ENCODE data around the gene DDX19B.
A peak's percentile ranks its signal among the peaks of the same experiment; 100 is the strongest.
"Not testable (repeated sequence)": the region's sequence is repeated elsewhere in the genome, so short reads cannot be mapped to it uniquely, and the experiment has no call there.

Gene DDX19B

DNA sequence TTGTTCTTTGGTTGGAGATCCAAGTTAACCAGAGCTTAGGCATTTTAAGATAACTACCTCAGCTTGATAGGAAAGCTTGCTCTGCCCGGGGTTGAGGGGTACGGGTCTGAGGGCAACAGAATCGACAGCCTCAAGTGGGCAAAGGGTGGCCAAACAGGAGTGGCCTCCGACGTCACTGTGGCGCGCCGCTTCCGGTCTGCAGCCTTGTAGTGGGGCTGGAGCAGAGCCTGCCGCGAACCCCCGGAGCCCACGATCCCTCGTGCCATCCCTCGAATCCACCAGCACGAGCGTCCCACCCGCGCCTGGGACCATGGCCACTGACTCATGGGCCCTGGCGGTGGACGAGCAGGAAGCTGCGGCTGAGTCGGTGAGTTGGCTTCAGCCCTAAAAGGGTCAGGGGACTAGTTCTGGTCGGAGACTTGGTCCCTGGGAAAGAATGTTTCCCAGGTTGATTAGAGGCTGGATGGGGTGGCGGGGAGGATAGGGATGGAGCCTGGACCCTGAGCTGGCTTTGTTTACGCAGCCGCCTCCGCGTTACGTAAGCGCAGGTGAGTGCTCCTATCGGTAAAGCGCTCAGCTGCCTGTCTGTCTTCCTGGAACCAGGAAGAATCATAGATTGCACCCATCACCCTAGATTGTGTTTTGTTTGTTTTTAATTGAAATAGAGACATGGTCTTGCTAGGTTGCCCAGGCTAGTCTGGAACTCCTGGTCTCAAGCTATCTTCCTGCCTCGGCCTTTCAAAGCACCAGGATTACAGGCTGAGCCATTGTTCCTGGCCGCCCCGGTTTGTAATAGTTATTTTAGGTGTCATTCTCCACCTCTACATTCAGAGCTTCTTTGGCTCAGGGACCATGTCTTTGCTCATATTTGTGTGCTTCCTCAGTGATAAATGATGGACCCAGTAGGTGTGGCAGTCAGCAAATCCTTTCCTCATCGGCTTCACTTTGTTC is at the start of gene DDX19B:
Gene DDX19B, plus strand, starts transcription at position 199 of the 951 bp plus-strand sequence. Its CDS starts 112 bp downstream, at position 311.
- peak; percentile 54 for DNase-seq

DNA sequence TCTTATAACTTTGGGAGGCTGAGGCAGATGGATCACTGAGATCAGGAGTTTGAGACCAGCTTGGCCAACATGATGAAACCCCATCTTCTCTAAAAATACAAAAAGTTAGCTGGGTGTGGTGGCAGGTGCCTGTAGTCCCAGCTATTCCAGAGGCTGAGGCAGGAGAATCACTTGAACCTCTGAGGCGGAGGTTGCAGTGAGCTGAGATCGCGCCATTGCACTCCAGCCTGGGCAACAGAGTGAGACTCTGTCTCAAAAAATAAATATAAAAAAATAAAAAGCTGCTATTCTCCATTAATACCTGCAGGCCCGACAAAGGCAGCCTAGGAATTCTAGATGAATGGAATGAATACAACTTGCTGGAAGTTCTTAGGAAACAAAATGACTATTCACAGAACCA is 49.3 kb upstream of the DDX19B start:
- DNase-seq = not testable (repeated sequence)

DNA sequence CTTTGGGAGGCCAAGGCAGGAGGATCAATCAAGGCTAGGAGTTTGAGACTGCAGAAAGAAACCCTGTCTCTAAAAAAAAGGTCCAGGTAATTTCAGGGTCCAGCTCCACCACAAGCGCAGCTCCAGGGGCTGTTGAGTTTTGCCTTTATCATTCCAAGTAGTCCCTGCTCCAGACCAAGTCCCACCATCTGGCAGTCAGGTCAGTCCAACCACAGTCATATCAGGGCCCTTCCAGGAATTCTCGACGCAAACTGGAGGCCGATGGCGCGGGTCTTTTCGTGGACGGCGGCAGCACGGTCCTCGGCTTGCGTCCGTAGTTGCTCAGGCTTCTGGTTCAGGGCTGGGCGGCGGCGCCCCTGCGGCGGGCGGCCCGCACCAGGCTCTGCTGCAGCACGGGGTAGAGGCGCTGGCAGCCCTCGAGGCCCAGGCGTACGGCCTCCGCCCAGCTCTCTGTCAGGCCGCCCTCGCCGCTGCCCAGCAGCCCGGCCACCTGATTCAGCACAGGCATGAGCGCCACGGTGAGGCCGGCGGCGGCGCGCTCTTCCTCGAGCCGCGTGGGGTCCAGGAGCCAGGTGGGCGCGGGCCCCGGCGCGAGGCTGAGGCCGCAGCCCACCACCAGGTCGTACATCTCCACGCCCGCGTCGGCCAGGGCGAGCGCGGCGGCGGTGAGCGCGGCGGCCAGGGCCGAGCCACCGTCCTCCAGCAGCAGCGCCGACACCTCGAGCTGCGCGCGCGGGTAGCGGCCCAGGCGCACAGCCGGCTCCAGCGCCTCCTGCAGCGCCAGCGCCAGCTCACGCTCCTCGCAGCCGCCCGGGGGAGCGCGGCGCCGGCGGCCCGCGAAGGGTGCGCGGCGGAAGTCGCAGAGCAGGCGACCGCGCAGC is 48.0 kb upstream of the DDX19B start:
- DNase-seq = peak; percentile 47

DNA sequence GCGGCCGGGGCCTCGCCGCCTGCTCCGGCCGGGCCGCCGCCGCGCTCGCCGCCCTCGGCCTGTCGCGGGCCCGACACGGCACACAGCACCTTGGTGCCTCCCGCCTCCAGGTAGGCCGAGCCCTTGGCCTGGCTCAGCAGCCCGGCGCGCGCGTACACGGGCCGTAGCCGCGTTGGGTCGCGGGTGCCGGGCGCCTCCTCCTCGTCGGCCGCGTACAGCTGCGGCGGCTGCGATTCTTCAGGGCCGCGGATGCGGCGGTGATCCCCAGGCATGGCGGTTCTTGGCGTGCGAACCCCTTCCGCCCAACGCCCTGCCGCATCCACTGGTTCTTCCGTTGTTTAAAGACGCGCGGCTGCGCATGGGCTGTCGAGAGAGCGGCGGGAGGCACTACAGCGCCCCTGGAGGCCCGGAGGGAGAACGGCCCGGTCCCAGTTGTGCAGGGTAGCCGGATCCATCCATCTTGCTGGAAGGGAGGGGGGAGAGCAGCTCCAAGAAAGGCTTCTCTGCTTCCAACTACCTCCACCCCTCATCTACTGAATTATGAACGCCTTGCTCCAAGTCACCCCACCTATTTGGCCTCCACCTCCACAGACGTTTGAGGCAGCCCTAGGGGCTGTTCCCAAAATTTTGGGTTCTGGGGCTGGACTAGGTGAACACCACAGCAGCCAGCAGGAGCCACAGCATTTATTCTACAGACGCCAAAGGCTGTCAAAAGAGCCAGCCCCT is 47.2 kb upstream of the DDX19B start, which contains the start of gene EXOSC6:
Gene EXOSC6, minus strand, starts transcription at position 312 of the 726 bp plus-strand sequence. Its CDS starts 40 bp downstream, at position 272.
- DNase-seq = peak; percentile 92

DNA sequence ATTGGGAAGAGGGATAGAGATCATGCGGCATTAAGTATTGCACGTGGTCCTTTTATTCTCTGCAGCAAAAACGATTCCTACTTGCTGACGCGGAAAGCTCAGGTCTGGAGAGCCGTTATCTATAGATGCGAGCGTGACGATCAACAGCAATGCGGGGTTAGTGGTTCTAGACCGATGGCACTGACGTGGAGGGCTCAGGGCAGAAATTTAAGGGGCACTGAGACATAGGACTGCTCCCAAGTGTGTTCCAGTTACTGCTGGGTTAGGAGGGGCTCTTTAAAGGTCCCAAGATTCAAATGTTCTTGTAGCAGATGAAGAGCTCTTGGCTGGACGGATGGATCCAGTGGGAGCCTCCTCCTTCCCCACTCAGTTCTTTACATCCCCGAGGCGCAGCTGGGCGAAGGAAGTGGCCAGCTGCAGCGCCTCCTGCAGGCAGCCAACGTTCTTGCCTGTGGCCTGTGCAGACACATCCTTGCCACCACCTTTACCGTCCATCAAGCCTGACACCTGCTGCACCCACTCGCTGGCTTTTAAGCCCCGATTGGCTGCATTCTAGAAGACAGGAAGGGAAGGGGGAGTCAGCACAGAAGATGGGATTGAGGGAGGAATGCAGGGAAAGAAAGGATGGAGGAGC is 46.5 kb upstream of the DDX19B start:
- peak; percentile 28 for DNase-seq

DNA sequence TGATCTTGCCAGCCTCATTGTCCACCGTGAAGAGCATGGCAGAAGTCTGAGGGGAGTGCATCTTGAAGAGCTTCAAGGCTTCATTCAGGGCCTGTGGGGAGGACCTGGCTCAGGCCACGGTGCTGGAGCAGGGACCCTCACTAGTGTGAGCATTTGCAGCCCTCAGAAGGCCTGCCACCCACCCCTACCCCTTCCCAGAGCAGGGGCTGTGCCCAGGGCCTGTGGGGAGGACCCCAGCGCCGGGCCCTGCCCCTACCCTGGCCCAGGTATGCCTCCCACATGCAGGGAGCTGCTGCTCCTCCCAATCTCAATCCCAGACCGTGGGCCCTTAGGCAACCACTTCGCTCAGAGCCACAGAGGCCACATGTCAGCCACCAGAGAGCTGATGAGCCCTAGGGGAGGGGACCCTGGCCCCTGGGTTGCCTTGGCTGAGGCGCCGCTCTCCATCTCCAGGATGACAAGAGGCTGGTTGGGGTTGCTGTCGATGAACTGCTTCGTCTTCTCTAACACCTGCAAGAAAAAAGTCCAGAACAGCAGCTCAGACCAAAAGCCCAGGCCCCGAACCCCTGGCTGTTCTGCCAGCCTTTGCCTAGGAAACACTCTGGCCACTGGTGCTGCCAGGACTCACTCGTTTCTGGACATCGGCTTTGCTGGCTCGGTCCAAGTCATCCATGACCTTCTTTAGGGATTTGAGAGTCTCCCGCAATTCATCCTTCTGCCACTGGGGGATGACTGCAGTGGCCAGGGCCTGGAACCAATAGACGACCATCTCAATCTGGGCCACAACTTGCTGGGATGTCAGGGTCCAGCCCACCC is 45.5 kb upstream of the DDX19B start:
- DNase-seq = peak; percentile 32

DNA sequence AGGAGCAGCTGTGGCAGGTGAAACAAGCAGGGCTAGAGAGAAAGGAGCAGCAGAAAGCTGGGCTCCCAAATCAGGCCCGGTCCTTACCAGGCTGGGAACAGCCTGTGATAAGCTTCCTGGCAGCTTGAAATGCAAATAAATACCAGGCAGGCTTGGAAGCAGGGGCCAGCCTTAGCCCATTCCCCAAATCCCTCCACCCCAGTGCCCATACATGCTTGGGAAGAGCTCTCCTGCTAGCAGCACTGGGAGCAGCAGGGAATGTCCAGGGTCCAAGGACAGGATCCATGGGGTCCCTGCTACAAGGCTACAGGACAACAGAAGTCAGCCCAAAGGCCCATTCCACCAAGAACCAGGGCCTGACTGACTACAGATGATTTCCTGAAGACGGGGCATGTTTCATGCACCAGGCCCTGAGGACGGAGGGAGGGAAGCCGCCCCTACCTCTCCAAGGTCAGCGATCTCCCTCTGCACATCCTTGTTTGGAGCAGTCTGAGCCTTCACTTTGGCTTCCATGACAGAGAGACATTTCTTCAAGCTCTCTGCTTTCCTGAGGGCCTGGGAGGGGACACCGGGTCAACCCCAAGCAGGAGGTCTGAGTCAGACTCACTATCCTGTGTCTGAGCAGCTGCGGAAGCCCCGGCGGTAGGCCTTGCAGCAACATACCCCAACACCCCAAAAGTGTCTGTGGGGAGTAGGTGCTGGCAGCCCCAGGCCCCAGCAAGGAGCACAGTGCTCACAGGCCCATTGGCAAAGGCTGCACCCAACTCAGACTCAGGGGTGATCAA is 44.6 kb upstream of the DDX19B start:
- no peak for DNase-seq

DNA sequence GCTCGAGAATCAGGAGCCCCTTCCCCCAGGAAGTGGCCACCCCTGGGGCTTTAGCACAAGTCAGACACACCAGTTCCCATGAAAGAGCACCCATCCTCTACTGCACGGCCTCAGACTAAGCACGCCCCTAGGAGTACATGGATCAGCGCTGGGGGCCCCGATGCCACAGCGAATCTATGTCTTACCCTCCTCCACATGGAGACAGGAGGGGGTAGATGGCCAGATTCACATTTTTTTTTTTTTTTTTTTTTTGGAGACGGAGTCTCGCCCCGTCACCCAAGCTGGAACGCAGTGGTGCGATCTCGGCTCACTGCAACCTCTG is 44.1 kb upstream of the DDX19B start:
- DNase-seq = no peak

DNA sequence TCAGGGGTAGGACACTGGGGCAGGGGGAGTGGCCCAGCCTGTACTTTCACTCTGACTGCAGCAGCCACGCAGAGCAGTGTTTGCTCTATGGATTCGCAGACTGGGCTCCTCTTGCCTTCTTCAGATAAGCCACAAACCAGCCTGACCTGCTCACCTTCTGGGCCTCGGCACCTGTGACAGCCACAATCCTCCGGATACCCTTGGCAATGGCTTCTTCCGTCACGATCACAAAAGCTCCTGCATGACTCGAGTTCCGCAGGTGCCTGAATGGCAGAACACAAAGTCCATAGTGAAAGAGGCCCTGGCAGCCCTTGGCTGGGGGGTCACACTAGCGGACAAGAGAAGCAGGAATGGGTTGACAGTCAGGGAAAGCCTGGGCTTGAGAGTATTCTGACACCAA is 43.4 kb upstream of the DDX19B start:
- no peak for DNase-seq

DNA sequence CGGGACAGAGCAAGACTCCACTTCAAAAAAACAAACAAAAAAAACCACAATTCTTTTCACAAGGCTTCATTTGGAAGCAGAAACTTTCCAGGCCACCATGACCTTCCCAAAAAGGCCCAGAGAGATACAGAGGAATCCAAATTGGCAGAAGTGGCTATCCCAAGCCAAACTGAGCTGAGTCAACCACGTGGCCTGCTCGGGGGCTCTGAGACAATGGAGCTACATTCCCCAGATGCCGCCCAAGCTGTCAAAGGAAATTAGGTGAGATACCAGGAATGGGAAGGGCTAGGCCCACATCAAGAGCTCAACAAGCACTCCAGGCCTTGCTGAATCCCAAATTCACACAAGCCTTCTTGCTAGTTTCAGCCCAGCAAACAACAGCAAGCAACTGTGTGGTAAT is 41.6 kb upstream of the DDX19B start:
- DNase-seq = no peak

DNA sequence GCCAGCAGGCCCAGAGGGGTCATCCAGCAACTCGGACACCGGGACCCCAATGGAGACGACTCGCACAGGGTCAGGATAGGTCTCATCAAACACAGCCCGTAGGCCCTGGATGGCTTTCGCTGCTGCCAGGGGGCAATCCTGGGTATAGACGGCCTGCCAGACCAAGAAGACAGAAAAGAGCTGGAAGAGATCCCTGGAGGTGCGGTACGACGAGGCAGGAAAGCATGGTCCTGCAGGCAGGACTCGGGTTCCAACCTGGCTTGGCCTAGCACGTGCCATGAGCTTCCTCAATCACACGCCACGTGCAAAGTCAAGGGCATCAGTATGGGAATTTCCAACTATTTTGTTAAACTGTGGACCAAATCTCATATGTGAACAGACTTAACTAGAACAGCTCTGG is 40.9 kb upstream of the DDX19B start:
- DNase-seq = no peak

DNA sequence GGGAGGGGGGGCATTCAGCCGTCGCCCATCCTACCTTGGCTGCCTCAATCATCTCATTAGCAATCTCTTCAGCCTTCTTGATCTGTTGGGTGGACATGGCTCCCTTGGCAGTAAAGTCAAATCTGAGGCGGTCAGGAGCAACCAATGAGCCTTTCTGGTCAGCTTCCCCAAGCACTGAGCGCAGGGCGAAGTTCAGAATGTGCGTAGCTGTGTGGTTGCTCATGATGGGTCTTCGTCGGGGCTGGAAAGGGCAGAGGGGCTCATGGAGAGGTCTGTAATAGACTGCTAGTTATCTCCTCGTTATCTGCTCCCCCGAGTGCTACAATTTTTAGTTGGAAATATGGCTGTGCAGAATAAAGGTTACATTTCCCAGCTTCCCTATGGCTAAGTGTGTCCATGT is 40.0 kb upstream of the DDX19B start:
- DNase-seq = no peak

DNA sequence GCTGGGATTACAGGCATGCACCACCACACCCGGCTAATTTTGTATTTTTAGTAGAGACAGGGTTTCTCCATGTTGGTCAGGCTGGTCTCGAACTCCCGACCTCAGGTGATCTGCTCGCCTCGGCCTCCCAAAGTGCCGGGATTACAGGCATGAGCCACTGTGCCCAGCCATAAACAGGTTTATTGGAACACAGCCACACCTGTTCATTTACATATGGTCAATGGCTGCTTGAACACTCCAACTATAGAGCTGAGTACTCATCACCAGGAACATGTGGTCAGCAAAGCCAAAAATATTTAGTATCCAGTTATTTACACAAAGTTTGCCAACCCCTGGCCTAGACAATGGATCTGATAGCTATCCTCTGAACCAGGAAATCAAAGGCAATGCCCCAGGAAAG is 39.1 kb upstream of the DDX19B start:
- not testable (repeated sequence) for DNase-seq

DNA sequence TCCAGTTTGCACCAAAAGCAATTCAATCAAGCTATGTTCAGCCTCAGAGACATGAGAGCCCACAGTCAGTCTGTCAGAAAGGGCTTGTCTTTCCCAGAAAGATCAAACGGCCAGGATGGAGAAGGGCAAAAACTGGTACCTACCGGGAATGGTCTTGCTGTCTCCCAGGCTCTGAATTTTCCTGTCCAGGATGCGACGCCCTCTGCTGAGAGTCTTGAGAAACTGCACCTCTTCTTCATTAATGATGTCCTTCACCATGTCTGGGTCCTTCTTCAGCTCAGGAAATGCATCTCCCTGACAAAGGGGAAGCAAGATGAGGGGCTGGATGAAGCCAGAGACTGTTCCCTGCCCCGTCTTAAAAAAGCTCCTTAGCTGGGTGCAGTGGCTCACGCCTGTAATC is 31.5 kb upstream of the DDX19B start:
- DNase-seq = no peak

DNA sequence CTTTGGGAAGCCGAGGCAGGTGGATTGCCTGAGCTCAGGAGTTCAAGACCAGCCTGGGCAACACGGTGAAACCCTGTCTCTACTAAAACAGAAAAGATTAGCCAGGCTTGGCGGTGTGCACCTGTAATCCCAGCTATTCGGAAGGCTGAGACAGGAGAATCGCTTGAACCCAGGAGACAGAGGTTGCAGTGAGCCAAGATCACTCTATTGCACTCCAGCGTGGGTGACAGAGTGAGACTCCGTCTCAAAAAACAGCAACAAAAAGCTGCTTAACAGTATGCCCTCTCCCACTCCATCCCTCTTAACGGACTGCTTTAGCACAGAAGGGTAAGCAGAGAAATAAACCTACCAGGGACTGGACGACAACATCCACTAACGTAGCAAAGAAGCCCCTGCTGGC is 31.1 kb upstream of the DDX19B start:
- not testable (repeated sequence) for DNase-seq

DNA sequence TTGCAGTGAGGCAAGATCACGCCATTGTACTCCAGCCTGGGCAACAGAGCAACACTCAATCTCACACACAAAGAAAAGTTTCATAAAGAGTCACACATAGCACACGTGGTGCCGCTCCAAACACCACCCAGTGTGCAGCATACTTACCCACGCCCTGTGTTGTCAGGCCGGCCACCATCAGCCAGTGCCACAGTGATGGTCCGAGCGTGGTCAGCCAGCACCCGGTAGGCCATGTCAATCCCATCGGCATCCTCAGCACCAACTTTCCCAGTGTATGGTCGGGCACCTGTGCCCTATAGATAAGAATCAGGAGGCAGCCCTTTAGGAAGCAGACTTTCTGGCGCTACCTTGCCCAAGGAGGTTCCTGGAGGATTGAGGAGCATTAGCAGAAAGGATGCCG is 29.5 kb upstream of the DDX19B start:
- no peak for DNase-seq

DNA sequence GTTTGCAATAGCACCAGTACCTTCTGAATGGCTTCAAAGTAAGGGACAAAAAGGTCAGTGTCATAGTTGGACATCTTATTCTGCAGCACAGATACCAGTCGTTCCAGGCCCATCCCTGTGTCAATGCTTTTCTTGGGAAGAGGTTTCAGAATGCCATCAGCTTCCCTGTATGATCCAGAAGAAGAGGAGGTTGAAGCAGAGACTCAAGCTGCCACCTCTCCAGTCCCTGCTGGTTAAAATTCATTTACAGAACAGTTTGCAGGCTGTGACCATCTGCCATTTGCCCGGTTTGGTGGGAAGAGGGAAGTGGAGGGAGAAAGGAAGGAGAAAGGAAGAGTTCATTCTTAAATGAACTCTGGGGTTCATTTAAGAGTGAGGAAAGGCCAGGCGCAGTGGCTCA is 28.8 kb upstream of the DDX19B start:
- DNase-seq = no peak

DNA sequence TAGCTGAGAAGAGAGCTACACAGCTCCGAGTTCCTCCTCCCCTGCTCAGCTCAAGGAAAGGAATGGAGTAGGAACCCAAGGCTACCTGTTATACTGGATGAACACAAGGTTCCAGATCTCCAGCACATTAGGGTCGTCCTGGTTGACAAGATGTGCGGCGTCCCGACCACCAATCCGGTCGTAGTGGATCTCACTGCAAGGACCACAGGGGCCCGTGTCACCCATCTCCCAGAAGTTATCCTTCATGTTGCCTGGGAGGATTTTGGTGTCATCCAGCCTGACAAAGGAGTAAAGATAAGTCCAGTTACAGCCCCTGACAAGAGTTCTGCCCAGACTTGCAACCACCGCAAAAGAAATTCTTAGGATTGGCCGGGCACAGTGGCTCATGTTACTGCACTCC is 27.3 kb upstream of the DDX19B start:
- DNase-seq = no peak

DNA sequence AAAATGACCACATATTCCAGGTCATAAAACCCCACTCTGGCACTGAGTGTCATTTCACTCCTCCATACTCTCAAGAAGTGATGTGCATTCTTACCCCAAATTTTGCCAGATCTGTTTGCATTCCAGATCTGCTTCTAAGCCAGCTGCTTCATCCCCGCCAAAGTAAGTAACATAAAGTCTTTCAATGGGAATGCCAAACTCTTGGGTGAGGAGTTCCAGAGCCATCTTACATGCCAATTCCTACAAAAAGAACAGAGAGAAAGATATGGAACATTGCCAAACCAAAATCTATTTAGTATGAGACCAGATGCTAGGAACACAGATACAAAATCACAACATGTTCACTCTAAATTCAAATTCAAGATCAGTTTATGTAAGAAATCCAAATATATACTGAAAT is 22.6 kb upstream of the DDX19B start:
- DNase-seq = no peak

DNA sequence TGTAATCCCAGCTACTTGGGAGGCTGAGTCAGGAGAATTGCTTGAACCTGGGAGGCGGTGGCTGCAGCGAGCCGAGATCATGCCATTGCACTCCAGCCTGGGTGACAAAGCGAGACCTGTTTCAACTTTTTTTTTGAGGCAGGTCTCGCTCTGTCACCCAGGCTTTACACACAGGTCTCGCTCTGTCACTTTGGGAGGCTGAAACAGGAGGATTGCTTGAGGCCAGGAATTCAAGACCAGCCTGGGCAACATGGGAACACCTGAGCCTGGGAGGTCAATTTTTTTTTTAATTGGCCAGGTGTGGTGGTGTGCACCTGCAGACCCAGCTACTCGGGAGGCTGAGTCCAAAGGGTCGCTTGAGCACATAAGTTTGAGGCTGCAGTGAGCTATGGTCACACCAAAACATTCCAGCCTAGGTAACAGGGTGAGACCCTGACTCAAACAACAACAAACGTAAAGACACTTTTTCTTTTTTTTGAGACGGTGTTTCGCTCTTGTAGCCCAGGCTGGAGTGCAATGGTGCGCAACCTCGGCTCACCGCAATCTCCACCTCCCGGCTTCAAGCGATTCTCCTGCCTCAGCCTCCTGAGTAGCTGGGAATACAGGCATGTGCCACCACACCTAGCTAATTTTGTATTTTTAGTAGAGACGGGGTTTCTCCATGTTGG is 11.5 kb upstream of the DDX19B start:
- not testable (repeated sequence) for DNase-seq
